ENCODE measurements around the gene LRRC3C.

- TF ChIP-seq RXRA (IDR thresholded peaks at IDR 0.05) (no peak), CTCF (IDR thresholded peaks at IDR 0.05; ENCODE audit: low read depth, low read length, missing input control) (no peak), ZBTB33 (IDR thresholded peaks at IDR 0.05) (no peak), JUND (IDR thresholded peaks at IDR 0.05) (no peak), TAF1 (conservative IDR thresholded peaks at IDR 0.05) (no peak)
These were observed 43.6 kb downstream of the LRRC3C start for GRCh38 chr17:39971076-39971603.

All from liver (tissue), 3 donors.